ENCODE results near the gene PPP1R3C. TPM values are rescaled to one million over a fixed set of nuclear protein-coding genes. Genes with fewer than 3 reads are reported as not detected.

Gene PPP1R3C
- total and polyA plus RNA-seq, 4 donors: 25.5 to 76.1 (median 31.0) TPM

DNA sequence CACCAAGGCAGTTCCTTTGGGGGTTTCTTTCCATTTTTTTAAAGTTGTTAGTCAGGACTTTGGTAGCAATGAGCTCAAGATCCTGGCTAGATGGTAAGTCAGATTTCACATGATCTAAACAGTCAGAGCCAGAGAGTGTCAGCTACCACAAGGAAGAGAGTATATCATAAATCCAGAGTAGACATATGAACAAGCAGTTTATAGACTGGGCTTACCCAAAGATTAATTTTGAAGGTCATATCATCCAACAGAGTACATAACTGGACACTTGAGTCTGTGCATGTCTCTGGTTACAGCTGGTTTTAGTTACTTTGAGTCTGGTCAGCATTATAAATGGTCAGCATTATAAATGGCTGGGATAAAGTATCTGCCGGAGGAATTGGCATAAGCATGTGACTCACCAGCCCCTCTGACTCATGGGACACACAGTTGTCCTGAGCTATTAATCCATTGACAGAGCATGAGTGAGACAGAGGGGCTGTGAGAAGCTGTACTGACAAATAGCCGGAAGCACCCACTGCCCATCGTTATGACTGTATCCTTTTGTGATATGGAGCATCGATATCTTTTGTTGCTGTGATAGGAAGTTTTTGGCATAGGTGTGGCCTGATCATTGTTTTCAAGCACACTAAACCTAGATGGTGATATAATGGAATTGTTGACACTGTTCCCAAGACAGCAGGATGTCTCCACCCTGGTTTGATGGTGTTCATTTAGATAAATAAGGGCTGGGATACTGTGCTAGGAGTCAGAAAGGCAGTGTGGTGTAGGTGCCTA lies 19.3 kb downstream of the PPP1R3C start:
- WGBS: 81% methylated on average over 4 of the region's 4 CpGs
- Histone ChIP-seq H3K9ac (ENCODE audit: low read depth in 1 of 2, low read length in 2 of 2) (no peak overlapping the region), H3K9me3 (ENCODE audit: control insufficient read depth in 4 of 4, low read length in 3 of 4) (no peaks in the 10 kb centered on the region), H3K27me3 (ENCODE audit: control insufficient read depth in 4 of 4, insufficient read depth in 4 of 4, low read length in 3 of 4) (no peaks in the 10 kb centered on the region), H3K36me3 (ENCODE audit: control insufficient read depth in 4 of 4, insufficient read depth in 3 of 4, low read depth in 1 of 4, low read length in 3 of 4) (no peaks in the 10 kb centered on the region), H3K4me3 (ENCODE audit: low read depth in 1 of 3, low read length in 3 of 3) (no peak overlapping the region), H3K4me1 (ENCODE audit: control insufficient read depth in 4 of 4, insufficient read depth in 4 of 4, low read length in 3 of 4) (peaks cover 0 to 10% (median 5%) of the 10 kb centered on the region in 4 donors), H3K27ac (ENCODE audit: low read depth in 1 of 2, low read length in 2 of 2) (no peak overlapping the region)
- TF ChIP-seq RXRA (IDR thresholded peaks at IDR 0.05) (no peak), TAF1 (conservative IDR thresholded peaks at IDR 0.05) (no peak), FOXA1 (IDR thresholded peaks at IDR 0.05) (no peak), GABPA (IDR thresholded peaks at IDR 0.05 in 1 of 2, conservative IDR thresholded peaks at IDR 0.05 in 1 of 2) (no peak), HNF4A (conservative IDR thresholded peaks at IDR 0.05) (no peak)
- DNase-seq (ENCODE audit: low spot score): no peak

DNA sequence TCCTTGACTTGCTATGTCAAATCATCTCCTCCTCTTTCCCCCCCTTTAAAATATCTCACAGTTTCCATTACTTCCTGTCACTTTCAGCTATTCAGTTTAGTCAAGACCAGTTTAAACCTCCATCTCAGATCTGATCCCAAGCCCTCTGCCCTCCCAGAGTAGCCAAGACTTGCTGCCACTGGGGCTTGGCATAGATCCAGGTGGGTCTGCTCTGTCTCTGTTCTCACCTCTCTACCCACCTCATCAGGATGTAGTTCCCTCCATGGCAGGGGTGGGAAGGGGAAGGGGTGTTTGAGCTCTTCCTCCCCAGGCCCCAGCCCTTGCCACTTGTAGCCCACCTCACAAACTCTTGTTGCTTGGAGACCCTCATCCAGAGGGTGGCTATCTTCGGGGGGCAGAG lies 22.0 kb downstream of the PPP1R3C start:
- Histone ChIP-seq H3K9ac (ENCODE audit: low read depth in 1 of 2, low read length in 2 of 2) (no peak overlapping the region), H3K4me1 (ENCODE audit: control insufficient read depth in 4 of 4, insufficient read depth in 4 of 4, low read length in 3 of 4) (peaks cover 5 to 19% (median 9%) of the 10 kb centered on the region in 4 donors), H3K9me3 (ENCODE audit: control insufficient read depth in 4 of 4, low read length in 3 of 4) (no peaks in the 10 kb centered on the region), H3K4me3 (ENCODE audit: low read depth in 1 of 3, low read length in 3 of 3) (no peak overlapping the region), H3K27me3 (ENCODE audit: control insufficient read depth in 4 of 4, insufficient read depth in 4 of 4, low read length in 3 of 4) (no peaks in the 10 kb centered on the region), H3K27ac (ENCODE audit: low read depth in 1 of 2, low read length in 2 of 2) (no peak overlapping the region), H3K36me3 (ENCODE audit: control insufficient read depth in 4 of 4, insufficient read depth in 3 of 4, low read depth in 1 of 4, low read length in 3 of 4) (no peaks in the 10 kb centered on the region)
- 87% methylated on average over 1 of the region's 1 CpG for WGBS
- DNase-seq (ENCODE audit: low spot score): no peak
- TF ChIP-seq, protein P1, sequence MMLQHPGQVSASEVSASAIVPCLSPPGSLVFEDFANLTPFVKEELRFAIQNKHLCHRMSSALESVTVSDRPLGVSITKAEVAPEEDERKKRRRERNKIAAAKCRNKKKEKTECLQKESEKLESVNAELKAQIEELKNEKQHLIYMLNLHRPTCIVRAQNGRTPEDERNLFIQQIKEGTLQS (IDR thresholded peaks at IDR 0.05): no peak
- TF ChIP-seq FOXA1 (IDR thresholded peaks at IDR 0.05): no peak
- no peak for TF ChIP-seq YY1 (IDR thresholded peaks at IDR 0.05)
- TF ChIP-seq, protein P2, sequence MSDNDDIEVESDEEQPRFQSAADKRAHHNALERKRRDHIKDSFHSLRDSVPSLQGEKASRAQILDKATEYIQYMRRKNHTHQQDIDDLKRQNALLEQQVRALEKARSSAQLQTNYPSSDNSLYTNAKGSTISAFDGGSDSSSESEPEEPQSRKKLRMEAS (IDR thresholded peaks at IDR 0.05): no peak
- TF ChIP-seq, protein P3, sequence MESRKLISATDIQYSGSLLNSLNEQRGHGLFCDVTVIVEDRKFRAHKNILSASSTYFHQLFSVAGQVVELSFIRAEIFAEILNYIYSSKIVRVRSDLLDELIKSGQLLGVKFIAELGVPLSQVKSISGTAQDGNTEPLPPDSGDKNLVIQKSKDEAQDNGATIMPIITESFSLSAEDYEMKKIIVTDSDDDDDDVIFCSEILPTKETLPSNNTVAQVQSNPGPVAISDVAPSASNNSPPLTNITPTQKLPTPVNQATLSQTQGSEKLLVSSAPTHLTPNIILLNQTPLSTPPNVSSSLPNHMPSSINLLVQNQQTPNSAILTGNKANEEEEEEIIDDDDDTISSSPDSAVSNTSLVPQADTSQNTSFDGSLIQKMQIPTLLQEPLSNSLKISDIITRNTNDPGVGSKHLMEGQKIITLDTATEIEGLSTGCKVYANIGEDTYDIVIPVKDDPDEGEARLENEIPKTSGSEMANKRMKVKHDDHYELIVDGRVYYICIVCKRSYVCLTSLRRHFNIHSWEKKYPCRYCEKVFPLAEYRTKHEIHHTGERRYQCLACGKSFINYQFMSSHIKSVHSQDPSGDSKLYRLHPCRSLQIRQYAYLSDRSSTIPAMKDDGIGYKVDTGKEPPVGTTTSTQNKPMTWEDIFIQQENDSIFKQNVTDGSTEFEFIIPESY (IDR thresholded peaks at IDR 0.05): no peak
- TF ChIP-seq RXRA (IDR thresholded peaks at IDR 0.05): no peak
- TF ChIP-seq JUND (IDR thresholded peaks at IDR 0.05): no peak
- TF ChIP-seq HNF4G (IDR thresholded peaks at IDR 0.05): no peak
- no peak for TF ChIP-seq TAF1 (conservative IDR thresholded peaks at IDR 0.05)
- TF ChIP-seq, protein P4, sequence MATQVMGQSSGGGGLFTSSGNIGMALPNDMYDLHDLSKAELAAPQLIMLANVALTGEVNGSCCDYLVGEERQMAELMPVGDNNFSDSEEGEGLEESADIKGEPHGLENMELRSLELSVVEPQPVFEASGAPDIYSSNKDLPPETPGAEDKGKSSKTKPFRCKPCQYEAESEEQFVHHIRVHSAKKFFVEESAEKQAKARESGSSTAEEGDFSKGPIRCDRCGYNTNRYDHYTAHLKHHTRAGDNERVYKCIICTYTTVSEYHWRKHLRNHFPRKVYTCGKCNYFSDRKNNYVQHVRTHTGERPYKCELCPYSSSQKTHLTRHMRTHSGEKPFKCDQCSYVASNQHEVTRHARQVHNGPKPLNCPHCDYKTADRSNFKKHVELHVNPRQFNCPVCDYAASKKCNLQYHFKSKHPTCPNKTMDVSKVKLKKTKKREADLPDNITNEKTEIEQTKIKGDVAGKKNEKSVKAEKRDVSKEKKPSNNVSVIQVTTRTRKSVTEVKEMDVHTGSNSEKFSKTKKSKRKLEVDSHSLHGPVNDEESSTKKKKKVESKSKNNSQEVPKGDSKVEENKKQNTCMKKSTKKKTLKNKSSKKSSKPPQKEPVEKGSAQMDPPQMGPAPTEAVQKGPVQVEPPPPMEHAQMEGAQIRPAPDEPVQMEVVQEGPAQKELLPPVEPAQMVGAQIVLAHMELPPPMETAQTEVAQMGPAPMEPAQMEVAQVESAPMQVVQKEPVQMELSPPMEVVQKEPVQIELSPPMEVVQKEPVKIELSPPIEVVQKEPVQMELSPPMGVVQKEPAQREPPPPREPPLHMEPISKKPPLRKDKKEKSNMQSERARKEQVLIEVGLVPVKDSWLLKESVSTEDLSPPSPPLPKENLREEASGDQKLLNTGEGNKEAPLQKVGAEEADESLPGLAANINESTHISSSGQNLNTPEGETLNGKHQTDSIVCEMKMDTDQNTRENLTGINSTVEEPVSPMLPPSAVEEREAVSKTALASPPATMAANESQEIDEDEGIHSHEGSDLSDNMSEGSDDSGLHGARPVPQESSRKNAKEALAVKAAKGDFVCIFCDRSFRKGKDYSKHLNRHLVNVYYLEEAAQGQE (IDR thresholded peaks at IDR 0.05): no peak
- TF ChIP-seq GABPA (IDR thresholded peaks at IDR 0.05 in 1 of 2, conservative IDR thresholded peaks at IDR 0.05 in 1 of 2): no peak
- TF ChIP-seq, protein P5, sequence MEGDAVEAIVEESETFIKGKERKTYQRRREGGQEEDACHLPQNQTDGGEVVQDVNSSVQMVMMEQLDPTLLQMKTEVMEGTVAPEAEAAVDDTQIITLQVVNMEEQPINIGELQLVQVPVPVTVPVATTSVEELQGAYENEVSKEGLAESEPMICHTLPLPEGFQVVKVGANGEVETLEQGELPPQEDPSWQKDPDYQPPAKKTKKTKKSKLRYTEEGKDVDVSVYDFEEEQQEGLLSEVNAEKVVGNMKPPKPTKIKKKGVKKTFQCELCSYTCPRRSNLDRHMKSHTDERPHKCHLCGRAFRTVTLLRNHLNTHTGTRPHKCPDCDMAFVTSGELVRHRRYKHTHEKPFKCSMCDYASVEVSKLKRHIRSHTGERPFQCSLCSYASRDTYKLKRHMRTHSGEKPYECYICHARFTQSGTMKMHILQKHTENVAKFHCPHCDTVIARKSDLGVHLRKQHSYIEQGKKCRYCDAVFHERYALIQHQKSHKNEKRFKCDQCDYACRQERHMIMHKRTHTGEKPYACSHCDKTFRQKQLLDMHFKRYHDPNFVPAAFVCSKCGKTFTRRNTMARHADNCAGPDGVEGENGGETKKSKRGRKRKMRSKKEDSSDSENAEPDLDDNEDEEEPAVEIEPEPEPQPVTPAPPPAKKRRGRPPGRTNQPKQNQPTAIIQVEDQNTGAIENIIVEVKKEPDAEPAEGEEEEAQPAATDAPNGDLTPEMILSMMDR (IDR thresholded peaks at IDR 0.05; ENCODE audit: low read depth, low read length, missing input control): no peak
- no peak for TF ChIP-seq RAD21 (IDR thresholded peaks at IDR 0.05)
- no peak for TF ChIP-seq HNF4A (conservative IDR thresholded peaks at IDR 0.05)
- TF ChIP-seq NR2F2 (IDR thresholded peaks at IDR 0.05): no peak
- TF ChIP-seq SP1 (IDR thresholded peaks at IDR 0.05): no peak
- TF ChIP-seq EGR1 (IDR thresholded peaks at IDR 0.05; ENCODE audit: low read depth in 2 of 2): no peak
- no peak for TF ChIP-seq FOXA2 (IDR thresholded peaks at IDR 0.05)
